CD14-positive monocyte (primary cell): ENCODE data around the gene ZNF524. TPM values are rescaled to one million over a fixed set of nuclear protein-coding genes. Genes with fewer than 3 reads are reported as not detected.

ENCODE experiments used
- DNase-seq, 3 donors: peaks; one replicate each; pipeline ENCODE4 v3.0.0-alpha.2; 2011 to 2022
- H2AFZ ChIP-seq: 2 replicates; pipeline ENCODE4 v1.6.0; 2012; ENCODE audit warnings: mild to moderate bottlenecking, low read depth, low read length, inconsistent platforms; ENCODE audit not compliant: insufficient read depth, poor library complexity, severe bottlenecking
- H3K27ac ChIP-seq, 2 donors: 1 replicate in 1 of 2; 2 replicates in 1 of 2; pipeline ENCODE4 v1.5.1; 2012 to 2013; ENCODE audit warnings: low read length in 2 of 2, control low read depth in 1 of 2, inconsistent platforms in 1 of 2, low read depth in 1 of 2, mild to moderate bottlenecking in 1 of 2
- H3K27me3 ChIP-seq, 2 donors: one replicate each; pipeline versions ENCODE4 v1.6.0 to v1.6.1; 2011 to 2013; ENCODE audit warnings: low read length in 2 of 2; ENCODE audit not compliant: control insufficient read depth in 2 of 2, insufficient read depth in 2 of 2
- H3K36me3 ChIP-seq, 2 donors: replicated peaks in 1 of 2; 1 replicate in 1 of 2; 2 replicates in 1 of 2; pipeline versions ENCODE4 v1.5.1 to v1.6.1; 2012 to 2013; ENCODE audit warnings: low read length in 2 of 2, control low read depth in 1 of 2, inconsistent platforms in 1 of 2, mild to moderate bottlenecking in 1 of 2; ENCODE audit not compliant: insufficient read depth in 2 of 2, control insufficient read depth in 1 of 2
- H3K4me1 ChIP-seq, 2 donors: 1 replicate in 1 of 2; 2 replicates in 1 of 2; pipeline versions ENCODE4 v1.5.1 to v1.6.1; 2012 to 2013; ENCODE audit warnings: low read length in 2 of 2, control low read depth in 1 of 2, inconsistent platforms in 1 of 2, mild to moderate bottlenecking in 1 of 2, moderate library complexity in 1 of 2; ENCODE audit not compliant: insufficient read depth in 2 of 2, control insufficient read depth in 1 of 2
- H3K4me2 ChIP-seq: replicated peaks from 2 replicates; pipeline ENCODE3; 2012; ENCODE audit warnings: low read length, moderate library complexity, mild to moderate bottlenecking; ENCODE audit not compliant: poor library complexity, severe bottlenecking; ENCODE audit errors: extremely low read depth
- H3K4me3 ChIP-seq, 3 experiments: fragments of 200-600 bp in 1 of 3; sonication (generic) in 1 of 3; replicated peaks in 1 of 3; 1 replicate in 2 of 3; 2 replicates in 1 of 3; pipeline ENCODE4 v1.5.1; 2011 to 2013; ENCODE audit warnings: low read length in 3 of 3, mild to moderate bottlenecking in 3 of 3, control low read depth in 2 of 3, low read depth in 2 of 3, inconsistent platforms in 1 of 3, moderate library complexity in 1 of 3
- H3K79me2 ChIP-seq: 2 replicates; pipeline ENCODE4 v1.6.0; 2012; ENCODE audit warnings: mild to moderate bottlenecking, control low read depth, inconsistent platforms, low read length, moderate library complexity; ENCODE audit not compliant: insufficient read depth
- H3K9ac ChIP-seq: 2 replicates; pipeline ENCODE4 v1.6.0; 2017; ENCODE audit warnings: low read length, mild to moderate bottlenecking; ENCODE audit not compliant: insufficient read depth, poor library complexity, severe bottlenecking
- H3K9me3 ChIP-seq, 2 donors: replicated peaks in 1 of 2; 1 replicate in 1 of 2; 2 replicates in 1 of 2; pipeline versions ENCODE4 v1.5.1 to v1.6.1; 2012 to 2013; ENCODE audit warnings: low read length in 2 of 2, control low read depth in 1 of 2; ENCODE audit not compliant: control insufficient read depth in 1 of 2, insufficient read depth in 1 of 2
- H4K20me1 ChIP-seq: 2 replicates; pipeline ENCODE4 v1.6.0; 2012; ENCODE audit warnings: mild to moderate bottlenecking, low read length, control low read depth, moderate library complexity; ENCODE audit not compliant: insufficient read depth
- H3K27ac Mint-ChIP-seq, 7 donors: one replicate each; pipeline ENCODE4 v1.8.0; 2020; ENCODE audit warnings: mild to moderate bottlenecking in 7 of 7, mixed read lengths in 7 of 7, moderate library complexity in 6 of 7, inconsistent platforms in 2 of 7
- H3K27me3 Mint-ChIP-seq, 3 donors: one replicate each; pipeline ENCODE4 v1.8.0; 2021 to 2022; ENCODE audit warnings: low read depth in 3 of 3, mild to moderate bottlenecking in 3 of 3, mixed read lengths in 3 of 3, moderate library complexity in 3 of 3, inconsistent platforms in 1 of 3
- H3K36me3 Mint-ChIP-seq, 2 donors: one replicate each; pipeline ENCODE4 v1.8.0; 2020; ENCODE audit warnings: mixed read lengths in 2 of 2, inconsistent platforms in 1 of 2, mild to moderate bottlenecking in 1 of 2
- H3K4me1 Mint-ChIP-seq: one replicate; pipeline ENCODE4 v1.8.0; 2020; ENCODE audit warnings: mild to moderate bottlenecking, mixed read lengths
- H3K4me3 Mint-ChIP-seq, 2 donors: one replicate each; pipeline ENCODE4 v1.8.0; 2020; ENCODE audit warnings: mild to moderate bottlenecking in 2 of 2, mixed read lengths in 2 of 2, moderate library complexity in 1 of 2
- H3K9me3 Mint-ChIP-seq, 7 donors: one replicate each; pipeline ENCODE4 v1.8.0; 2020 to 2022; ENCODE audit warnings: mixed read lengths in 7 of 7, mild to moderate bottlenecking in 6 of 7, moderate library complexity in 6 of 7, inconsistent platforms in 2 of 7
- CTCF ChIP-seq: fragments of 200-600 bp; IDR thresholded peaks from one replicate; pipeline ENCODE4 v1.8.0; 2022; ENCODE audit warnings: antibody characterized with exemption, mild to moderate bottlenecking
- WGBS: methylation state at CpG from one replicate; pipeline ENCODE4 v1.1.5; 2013; ENCODE audit warnings: missing lambda C conversion rate; ENCODE audit not compliant: insufficient coverage; 5-methylcytosine and 5-hydroxymethylcytosine counted together
- intact Hi-C, 2 donors: fragments of 100-400 bp; cut with micrococcal nuclease; formaldehyde crosslinking; loops; one replicate each; pipeline versions ENCODE4 v1.15.0 to v1.15.1; 2023
- polyA plus RNA-seq, 3 donors: library from polyadenylated mRNA; depleted of rRNA in 1 of 3; unstranded in 2 of 3; stranded (reverse) in 1 of 3; fragments of 300-500 nt in 2 of 3; fragments of >200 nt in 1 of 3; fragmentation: Illumina TruSeq in 2 of 3; gene quantifications; 1 replicate in 2 of 3; 2 replicates in 1 of 3; pipeline ENCODE4 v1.2.3, GENCODE V29; 2012 to 2021

Gene ZNF524
- polyA plus RNA-seq, 3 donors: 27.9 to 45.7 (median 41.8) TPM

- Mint-ChIP-seq H3K36me3 (peaks cover 7 to 24% of the 10 kb centered on the region in 2 donors), H3K27ac (peak overlapping the region in 1 of 7 donors; percentile 36), H3K4me3 (no peak overlapping the region), H3K27me3 (peaks cover 6 to 11% (median 8%) of the 10 kb centered on the region in 3 donors), H3K4me1 (peaks cover 30% of the 10 kb centered on the region), H3K9me3 (peaks cover 0 to 2% (median 0%) of the 10 kb centered on the region in 7 donors)
- H3K4me2 ChIP-seq: no peak overlapping the region
- TF ChIP-seq CTCF: no peak
- H2AFZ ChIP-seq: no peak overlapping the region
- H3K27ac ChIP-seq: no peak overlapping the region
- no peaks in the 10 kb centered on the region for H3K27me3 ChIP-seq
- peaks cover 4 to 6% of the 10 kb centered on the region in 2 donors for H3K36me3 ChIP-seq
- H3K79me2 ChIP-seq: peaks cover 7% of the 10 kb centered on the region
- no peaks in the 10 kb centered on the region for H4K20me1 ChIP-seq
- no peak overlapping the region for H3K9ac ChIP-seq
- H3K4me3 ChIP-seq: no peak overlapping the region
- peaks cover 29 to 34% of the 10 kb centered on the region in 2 donors for H3K4me1 ChIP-seq
- WGBS: 84% methylated on average over 2 of the region's 4 CpGs
- no peaks in the 10 kb centered on the region for H3K9me3 ChIP-seq
- no peak for DNase-seq
- intact Hi-C loops: loop anchor here in 1 of 2 donors (10.0 kb wide), 1 partner anchor 1455 kb away; the partner anchor contains the start of gene TSEN34
These were observed 50.1 kb downstream of the ZNF524 start for GRCh38 chr19:55650126-55650557.

- H3K4me3 Mint-ChIP-seq: no peak overlapping the region
- intact Hi-C loops: loop anchor here in 1 of 2 donors (10.0 kb wide), 1 partner anchor 1456 kb away; the partner anchor contains the start of gene TSEN34
- peaks cover under 1 to 19% of the 10 kb centered on the region in 2 donors for H3K36me3 Mint-ChIP-seq
- peaks cover 0 to under 1% of the 10 kb centered on the region in 2 donors for H3K36me3 ChIP-seq
- H3K9me3 Mint-ChIP-seq: peaks cover 0 to 2% (median 0%) of the 10 kb centered on the region in 7 donors
- peaks cover 31 to 37% of the 10 kb centered on the region in 2 donors for H3K4me1 ChIP-seq
- no peak for TF ChIP-seq CTCF
- H2AFZ ChIP-seq: no peak overlapping the region
- no peak for DNase-seq
- peaks cover 26% of the 10 kb centered on the region for H3K4me1 Mint-ChIP-seq
- H3K27me3 ChIP-seq: no peaks in the 10 kb centered on the region
- no peak overlapping the region for H3K27ac Mint-ChIP-seq
- no peak overlapping the region for H3K4me2 ChIP-seq
- H4K20me1 ChIP-seq: peaks cover 5% of the 10 kb centered on the region
- H3K9me3 ChIP-seq: no peaks in the 10 kb centered on the region
- H3K9ac ChIP-seq: no peak overlapping the region
- H3K4me3 ChIP-seq: no peak overlapping the region
- H3K27ac ChIP-seq: no peak overlapping the region
- peaks cover 8% of the 10 kb centered on the region for H3K79me2 ChIP-seq
- 99% methylated on average over 14 of the region's 17 CpGs for WGBS
- H3K27me3 Mint-ChIP-seq: peaks cover 8 to 11% (median 9%) of the 10 kb centered on the region in 3 donors
These were observed 50.6 kb downstream of the ZNF524 start for GRCh38 chr19:55650602-55651230.
